ENCODE data around the gene PIP5K1C.

DNA sequence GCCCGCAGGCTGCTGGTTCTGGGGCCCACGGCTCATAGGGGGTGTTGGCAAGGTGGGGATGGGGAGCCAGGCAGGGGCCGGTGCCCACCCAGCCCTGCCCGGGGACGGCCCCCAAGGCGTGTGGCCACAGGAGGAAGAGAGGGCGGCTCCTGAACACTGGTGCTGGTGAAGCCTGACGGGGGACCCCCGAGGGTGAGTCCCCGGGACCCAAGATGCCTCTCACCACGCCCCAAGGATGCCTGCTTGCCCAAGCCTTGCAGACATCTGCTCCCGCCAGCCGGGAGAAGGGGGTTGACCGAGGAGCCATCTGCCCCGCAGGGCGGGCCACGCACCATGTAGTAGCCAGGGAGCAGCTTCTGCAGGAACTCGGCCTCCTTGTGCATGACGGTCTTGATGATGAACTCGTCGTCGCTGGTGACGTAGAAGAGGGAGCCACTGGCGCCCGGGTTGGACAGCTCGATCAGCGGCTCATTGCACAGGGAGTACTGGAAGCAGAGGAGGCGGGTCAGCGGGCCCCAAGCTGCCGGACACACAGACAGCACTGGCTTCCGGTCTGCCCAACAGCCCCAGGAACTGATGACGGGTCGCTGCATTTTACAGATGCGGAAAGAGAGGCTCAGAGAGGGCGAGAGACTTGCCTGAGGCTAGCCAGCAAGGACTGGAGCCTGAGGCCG is 44.1 kb downstream of the PIP5K1C start:
- TF ChIP-seq POLR2AphosphoS5 (IDR thresholded peaks at IDR 0.05; ENCODE audit: low read length) (no peak), EED (IDR thresholded peaks at IDR 0.05; ENCODE audit: low read depth) (no peak), MEF2A (IDR thresholded peaks at IDR 0.05; ENCODE audit: insufficient read depth, low read depth, low read length) (no peak), SMAD5 (IDR thresholded peaks at IDR 0.05; ENCODE audit: low read depth) (no peak), POLR2A (IDR thresholded peaks at IDR 0.05; ENCODE audit: low read depth, low read length) (no peak), YY1 (IDR thresholded peaks at IDR 0.05; ENCODE audit: low read depth, low read length) (no peak), NRF1 (conservative IDR thresholded peaks at IDR 0.05; ENCODE audit: low read depth, low read length) (no peak), EP300 (IDR thresholded peaks at IDR 0.05; ENCODE audit: borderline replicate concordance in 1 of 2, control insufficient read depth in 1 of 2, low read depth in 2 of 2, low read length in 2 of 2) (no peak)
- TF ChIP-seq, protein P1, sequence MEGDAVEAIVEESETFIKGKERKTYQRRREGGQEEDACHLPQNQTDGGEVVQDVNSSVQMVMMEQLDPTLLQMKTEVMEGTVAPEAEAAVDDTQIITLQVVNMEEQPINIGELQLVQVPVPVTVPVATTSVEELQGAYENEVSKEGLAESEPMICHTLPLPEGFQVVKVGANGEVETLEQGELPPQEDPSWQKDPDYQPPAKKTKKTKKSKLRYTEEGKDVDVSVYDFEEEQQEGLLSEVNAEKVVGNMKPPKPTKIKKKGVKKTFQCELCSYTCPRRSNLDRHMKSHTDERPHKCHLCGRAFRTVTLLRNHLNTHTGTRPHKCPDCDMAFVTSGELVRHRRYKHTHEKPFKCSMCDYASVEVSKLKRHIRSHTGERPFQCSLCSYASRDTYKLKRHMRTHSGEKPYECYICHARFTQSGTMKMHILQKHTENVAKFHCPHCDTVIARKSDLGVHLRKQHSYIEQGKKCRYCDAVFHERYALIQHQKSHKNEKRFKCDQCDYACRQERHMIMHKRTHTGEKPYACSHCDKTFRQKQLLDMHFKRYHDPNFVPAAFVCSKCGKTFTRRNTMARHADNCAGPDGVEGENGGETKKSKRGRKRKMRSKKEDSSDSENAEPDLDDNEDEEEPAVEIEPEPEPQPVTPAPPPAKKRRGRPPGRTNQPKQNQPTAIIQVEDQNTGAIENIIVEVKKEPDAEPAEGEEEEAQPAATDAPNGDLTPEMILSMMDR (IDR thresholded peaks at IDR 0.05 in 2 of 3, conservative IDR thresholded peaks at IDR 0.05 in 1 of 3; ENCODE audit: control insufficient read depth in 2 of 3, extremely low read depth in 1 of 3, insufficient read depth in 1 of 3, low read depth in 3 of 3, low read length in 3 of 3) = no peak
